8988T (cell line): ENCODE results near the gene KCTD14.
"Not testable (repeated sequence)": the region's sequence is repeated elsewhere in the genome, so short reads cannot be mapped to it uniquely, and the experiment has no call there.

Experiments
- DNase-seq: peaks from one replicate; pipeline ENCODE4 v3.0.0; 2011

The KCTD14 gene

GRCh38 chr11:78046486-78046854 is 23.4 kb upstream of the KCTD14 start:
- DNase-seq, result no peak

- peak; percentile 86 for DNase-seq
Measured at GRCh38 chr11:78045851-78046485, 22.9 kb upstream of the KCTD14 start.

DNA sequence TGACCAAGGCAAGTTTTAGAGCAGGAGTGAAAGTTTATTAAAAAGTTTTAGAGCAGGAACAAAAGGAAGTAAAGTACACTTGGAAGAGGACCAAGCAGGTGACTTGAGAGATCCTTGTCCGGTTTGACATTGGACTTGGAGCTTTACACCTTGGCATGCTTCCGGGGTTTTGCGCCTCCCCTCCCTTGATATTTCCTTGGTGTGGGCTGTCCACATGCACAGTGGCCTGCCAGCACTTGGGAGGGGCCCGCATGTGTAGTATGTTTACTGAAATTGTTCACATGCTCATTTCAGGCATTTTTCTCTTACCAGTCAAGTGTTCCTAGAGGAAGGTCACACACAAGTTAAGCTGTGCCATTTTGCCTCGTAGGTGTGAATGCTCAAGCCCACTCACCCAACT is 21.6 kb upstream of the KCTD14 start:
- DNase-seq, result no peak

DNA sequence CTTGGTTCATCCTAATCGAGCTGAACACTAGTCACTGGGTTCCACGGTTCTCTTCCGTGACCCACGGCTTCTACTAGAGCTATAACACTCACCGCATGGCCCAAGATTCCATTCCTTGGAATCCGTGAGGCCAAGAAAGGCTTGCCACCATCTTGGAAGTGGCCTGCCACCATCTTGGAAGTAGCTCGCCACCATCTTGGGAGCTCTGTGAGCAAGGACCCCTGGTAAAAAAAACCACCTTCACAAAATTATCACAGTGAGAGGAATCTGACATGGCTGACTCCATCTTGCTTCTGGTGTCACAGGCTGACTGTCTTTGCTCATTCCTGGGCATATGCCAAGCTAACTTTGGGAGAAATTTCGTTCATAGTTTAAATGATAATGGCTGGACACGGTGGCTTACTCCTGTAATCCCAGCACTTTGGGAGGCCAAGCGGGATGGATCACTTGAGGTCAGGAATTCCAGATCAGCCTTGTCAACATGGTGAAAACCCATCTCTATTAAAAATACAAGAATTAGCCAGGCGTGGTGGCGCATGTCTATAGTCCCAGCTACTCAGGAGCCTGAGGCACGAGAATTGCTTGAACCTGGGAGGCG is 18.9 kb upstream of the KCTD14 start:
- no peak for DNase-seq

DNA sequence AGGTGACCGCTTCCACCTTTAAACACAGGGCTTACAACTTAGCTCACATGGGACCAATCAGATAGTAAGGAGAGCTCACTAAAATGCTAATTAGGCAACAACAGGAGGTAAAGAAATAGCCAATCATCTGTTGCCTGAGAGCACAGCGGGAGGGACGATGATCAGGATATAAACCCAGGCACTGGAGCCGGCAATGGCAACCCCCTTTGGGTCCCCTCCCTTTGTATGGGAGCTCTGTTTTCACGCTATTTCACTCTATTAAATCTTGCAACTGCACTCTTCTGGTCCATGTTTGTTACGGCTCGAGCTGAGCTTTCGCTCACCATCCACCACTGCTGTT is 18.3 kb upstream of the KCTD14 start:
- DNase-seq, result not testable (repeated sequence)

DNA sequence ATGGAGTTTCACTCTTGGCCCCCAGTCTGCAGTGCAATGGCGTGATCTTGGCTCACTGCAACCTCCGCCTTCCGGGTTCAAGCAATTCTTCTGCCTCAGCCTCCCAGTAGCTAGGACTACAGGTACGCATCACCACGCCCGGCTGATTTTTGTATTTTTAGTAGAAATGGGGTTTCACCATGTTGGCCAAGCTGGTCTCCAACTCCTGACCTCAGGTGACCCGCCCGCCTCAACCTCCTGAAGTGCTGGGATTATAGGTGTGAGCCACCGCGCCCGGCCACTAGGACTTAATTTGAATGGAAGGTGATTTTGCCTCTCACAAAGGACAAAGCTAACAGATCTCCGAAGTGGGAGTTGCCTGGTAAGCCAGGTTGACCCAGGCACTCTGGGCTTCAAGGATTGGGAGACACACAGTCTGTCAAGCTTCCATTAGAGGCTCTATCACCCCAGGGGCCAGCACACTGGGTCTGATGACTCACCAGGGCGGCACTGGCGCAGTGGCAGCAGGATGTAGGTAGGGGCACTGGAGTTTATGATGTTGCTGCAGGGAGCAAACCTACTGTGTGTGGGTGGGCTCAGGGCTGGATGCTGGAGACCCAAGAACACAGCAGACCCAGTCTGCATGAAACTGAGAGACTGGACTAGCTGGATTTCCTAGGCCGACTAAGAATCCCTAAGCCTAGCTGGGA is 17.8 kb upstream of the KCTD14 start:
- peak; percentile 75 for DNase-seq

DNA sequence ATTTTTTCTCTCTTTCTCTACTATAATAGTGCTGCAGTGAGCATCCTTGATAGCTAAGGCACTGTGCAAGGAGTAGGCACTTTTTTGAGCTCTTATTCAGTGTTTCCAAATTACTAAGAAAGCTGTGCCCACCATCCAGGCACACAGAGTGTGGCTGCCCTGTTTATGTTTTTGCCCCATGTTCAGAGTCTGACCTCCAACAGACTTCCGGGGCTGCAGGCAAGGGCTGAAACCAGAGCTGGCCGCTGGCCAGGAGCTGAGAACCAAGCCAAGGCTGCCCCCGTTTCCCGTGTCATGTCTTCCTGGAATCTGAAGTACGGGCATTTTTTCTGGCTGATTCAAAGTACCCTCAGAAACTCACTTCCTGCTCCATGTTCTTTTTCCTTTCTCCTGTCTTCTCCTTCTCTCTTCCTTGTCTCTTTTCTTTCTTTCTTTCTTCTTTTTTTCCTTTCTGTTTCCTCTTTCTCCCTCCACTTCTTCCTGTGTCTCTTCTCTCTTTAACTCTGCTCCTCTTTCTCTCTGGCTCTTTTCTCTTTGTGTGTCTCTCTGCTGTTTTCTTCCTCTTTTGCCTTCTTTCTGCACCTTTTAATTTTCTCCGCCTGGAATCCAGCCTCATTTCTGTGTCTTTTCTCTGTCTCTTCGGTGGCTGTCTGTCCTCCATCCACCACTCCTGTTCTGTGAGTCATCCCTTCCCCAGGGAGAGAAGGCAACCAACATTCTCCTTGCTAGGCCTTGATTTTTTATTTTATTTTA is 17.0 kb upstream of the KCTD14 start:
- DNase-seq, result peak; percentile 80

DNA sequence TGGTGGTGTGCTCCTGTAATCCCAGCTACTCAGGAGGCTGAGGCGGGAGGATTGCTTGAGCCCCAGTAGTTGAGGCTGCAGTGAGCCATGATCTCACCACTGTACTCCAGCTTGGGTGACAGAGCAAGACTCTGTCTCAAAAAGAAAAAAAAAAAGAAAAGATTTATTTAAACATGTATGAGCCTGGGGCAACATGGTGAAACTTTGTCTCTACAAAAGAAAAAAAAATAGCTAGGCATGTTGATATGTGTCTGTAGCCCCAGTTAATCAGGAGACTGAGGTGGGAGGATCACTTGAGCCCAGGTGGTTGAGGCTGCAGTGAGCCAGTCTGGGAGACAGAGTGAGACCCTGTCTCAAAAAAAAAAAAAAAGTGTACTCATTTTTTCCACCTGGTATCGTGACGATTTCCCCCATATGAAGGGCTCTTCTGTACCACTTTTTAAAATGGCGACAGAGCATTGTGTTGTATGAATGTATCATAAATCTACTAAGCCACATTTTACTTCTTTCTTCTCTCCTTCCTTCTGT is 16.4 kb upstream of the KCTD14 start:
- DNase-seq, result no peak

DNA sequence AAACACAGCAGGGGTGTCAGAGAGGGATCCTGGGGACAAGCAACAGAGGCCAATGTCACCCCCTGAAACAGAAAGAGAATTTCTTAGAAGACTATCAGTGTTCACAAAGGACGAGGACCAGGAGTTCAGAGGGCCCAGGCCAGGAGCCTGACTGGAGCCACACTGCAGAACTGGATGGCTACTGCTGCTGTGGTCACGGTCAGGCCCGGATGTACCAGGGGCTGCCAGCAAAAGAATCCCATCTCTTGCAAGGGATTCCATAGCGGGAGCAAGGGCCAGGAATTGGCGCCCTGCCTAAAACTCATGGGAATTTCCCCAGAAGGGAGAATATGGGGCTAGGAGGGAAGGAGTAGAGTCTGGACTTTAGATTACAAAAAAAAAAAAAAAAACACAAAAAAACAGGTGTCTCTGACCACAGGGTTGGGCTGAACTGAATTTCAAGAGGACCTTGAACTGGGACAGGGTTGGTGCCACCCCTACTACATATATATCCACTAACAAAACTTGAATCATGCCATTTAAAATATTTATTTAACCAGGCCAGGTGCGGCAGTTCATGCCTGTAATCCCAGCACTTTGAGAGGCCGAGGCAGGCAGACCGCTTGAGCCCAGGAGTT is 15.7 kb upstream of the KCTD14 start:
- DNase-seq, result no peak

DNA sequence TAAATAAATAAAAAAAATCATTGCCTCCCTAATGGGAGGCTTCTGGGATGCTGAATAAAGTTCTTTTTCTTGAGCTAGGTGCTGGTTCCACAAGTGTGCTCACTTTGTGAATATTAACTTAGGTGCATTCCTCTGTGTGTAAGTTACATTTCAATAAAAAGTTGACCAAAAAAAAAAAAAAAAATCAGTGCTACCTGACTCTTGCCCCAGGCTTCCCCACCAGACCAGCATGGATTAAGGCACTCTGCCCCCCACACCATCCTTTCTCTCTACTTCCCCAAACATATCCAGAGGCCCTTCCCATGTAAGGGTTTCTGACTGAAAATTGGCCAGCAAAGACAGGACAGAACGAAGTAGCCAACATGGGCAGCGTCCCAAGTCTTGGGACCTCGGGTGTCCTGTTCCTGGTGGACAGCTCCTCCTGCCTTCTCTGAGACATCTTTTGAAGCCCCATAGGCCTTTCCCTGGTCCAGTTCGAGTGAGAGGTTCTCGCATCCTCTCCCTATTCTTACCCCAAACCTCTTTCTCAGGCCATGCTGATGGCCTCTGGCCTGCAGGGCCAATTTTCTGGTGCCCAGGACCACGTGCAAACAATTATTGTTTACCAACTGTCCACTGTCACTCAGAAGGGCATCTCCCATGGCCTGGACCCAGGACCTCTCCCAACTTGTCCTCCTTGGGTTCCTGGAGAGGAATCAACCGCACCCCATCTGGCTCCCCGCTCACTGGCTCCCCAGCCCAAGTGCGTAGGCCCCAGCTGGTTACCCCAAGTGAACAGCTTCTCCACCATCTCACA is 14.9 kb upstream of the KCTD14 start:
- DNase-seq, result no peak

- DNase-seq, result no peak
Measured at GRCh38 chr11:78037056-78037455, 14.0 kb upstream of the KCTD14 start.

DNA sequence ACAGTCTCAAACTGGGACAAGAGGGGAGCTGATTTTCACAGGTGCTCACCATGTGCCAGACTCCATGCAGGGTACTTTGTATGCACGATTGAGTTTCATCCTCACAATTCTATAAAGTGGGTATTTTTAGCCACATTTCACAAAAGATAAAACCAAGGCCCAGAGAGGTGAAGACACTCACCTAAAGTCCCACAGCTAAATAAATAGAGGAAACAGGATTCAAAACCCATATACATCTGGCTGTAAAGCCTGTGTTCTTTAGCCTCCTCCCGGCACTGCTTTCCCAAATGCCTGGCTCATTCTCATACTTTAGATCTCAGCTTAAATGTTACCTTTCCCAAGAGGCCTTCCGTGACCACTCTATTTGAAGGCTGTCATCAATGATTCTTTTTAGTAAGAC is 13.2 kb upstream of the KCTD14 start:
- DNase-seq, result no peak

DNA sequence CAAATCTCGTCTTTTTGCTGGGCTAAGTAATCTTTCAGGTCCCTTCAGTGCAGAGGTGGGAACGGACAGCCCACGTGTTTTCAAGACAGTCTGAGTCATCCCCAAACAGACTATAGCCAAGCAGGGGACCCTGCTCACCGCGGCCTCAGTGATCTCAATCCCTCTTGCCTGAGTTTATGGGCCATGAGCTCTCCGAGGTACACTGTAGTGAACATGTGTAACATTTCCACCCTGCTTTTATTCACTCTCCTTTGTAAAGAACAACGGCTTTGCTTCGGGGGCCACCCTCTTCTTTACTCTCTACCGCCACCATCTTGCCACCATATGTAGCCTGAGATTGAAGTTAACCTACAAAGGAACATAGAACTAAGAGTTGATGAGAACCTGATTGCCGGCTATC is 11.5 kb upstream of the KCTD14 start:
- no peak for DNase-seq

DNA sequence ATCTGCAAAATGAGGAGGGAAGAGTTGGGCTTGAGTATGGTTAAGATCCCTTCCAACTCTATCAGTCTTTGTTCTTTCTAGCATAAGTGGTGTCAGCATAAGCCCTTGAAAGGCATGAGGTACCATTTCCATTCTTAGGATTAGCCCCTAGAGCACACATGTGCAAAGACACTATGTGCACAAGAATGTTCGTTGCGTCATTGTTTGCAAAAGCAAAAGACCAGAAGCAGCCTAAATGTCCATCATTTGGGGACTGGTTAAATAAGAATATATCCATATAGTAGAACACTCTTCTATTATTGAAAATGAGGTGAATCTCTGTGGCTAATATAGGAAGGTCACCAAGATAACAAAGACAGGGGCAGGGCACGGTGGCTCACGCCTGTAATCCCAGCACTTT is 10.0 kb upstream of the KCTD14 start:
- DNase-seq, result no peak

DNA sequence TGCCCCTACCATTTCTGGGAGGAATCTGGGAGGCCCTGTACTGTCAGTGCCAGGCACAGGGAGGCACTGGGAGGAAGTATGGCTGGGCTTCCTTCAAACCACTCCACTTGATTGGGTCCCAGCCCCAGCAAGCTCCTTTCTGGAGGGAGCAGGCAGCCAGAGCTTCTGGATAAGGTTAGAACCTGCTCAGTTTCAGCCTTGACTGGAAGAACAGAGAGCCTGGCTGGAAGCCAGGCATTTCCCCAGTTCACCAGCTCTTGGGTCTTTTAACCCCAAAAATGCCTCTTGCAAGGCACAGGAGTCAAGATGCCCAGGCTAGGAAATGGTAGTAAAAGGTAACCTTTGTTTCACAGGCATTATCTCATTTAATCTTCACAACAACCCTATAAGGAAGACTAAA is 9.0 kb upstream of the KCTD14 start:
- DNase-seq, result no peak

GRCh38 chr11:78031629-78032028 is 8.6 kb upstream of the KCTD14 start:
- DNase-seq, result no peak

DNA sequence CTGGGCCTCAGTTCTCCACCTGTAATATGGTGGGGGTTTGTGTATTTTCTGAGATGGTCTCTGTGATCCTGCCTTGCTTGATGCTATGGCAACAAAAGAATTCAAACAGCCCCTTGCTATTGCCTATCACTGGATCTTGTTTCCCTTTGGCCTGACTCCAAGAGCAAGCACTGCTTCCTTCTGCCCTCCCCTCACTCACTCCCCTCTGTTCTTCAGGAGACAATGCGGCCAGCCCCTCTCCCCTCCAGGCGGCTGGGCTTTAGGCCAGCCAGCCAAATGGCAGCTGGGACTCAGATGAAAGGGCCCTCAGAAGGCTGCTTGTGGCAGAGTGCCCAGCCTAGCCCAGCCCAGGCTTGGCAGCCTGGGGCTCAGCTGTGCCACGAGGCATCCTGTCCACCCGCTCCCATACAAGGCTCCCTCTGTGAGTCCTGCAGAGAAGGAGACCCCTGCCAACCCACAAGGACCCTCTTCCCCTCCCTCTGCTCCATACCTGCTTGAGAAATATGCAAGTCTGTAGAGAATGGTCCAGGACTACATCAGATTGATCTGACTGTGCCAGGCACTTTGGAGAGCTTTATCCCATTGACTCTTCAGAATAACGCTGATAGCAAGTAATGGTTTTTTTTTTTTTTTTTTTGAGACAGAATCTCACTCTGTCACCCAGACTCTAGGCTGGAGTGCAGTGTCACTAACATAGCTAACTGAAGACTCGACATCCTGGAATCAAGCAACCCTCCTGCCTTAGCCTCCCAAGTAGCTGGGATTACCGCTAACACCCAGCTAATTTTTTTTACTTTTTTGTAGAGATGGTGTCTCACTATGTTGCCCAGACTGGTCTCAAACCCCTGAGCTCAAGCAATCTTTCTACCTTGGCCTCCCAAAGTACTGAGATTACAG is 7.6 kb upstream of the KCTD14 start:
- DNase-seq, result no peak

GRCh38 chr11:78028423-78028822 is 5.3 kb upstream of the KCTD14 start:
- DNase-seq, result not testable (repeated sequence)

GRCh38 chr11:78027759-78028158 is 4.7 kb upstream of the KCTD14 start:
- no peak for DNase-seq

- DNase-seq, result no peak
Measured at GRCh38 chr11:78025378-78025777, 2.3 kb upstream of the KCTD14 start.

- no peak for DNase-seq
Measured at GRCh38 chr11:78023426-78023825, 350 bp upstream of the KCTD14 start.
